Right atrium auricular region (tissue), 2 donors: ENCODE results near the gene AMIGO2. TPM values are rescaled to one million over a fixed set of nuclear protein-coding genes. Genes with fewer than 3 reads are reported as not detected.

Experiments
- DNase-seq: peaks from one replicate; pipeline ENCODE4 v3.0.0-alpha.2; 2019; ENCODE audit warnings: low spot score
- H3K27ac ChIP-seq, 2 donors: fragments of 200-600 bp; sonication (generic); 1 replicate in 1 of 2; 2 replicates in 1 of 2; pipeline ENCODE4 v1.5.1; 2016 to 2019
- H3K27me3 ChIP-seq, 2 donors: fragments of 200-600 bp; sonication (generic); one replicate each; pipeline versions ENCODE4 v1.5.1 to v1.6.0; 2017 to 2019
- H3K36me3 ChIP-seq: fragments of 200-600 bp; sonication (generic); one replicate; pipeline ENCODE4 v1.5.1; 2016
- H3K4me1 ChIP-seq, 2 donors: fragments of 200-600 bp; sonication (generic); one replicate each; pipeline versions ENCODE4 v1.5.1 to v1.6.0; 2017 to 2019
- H3K4me3 ChIP-seq, 2 donors: fragments of 200-600 bp; sonication (generic); 1 replicate in 1 of 2; 2 replicates in 1 of 2; pipeline ENCODE4 v1.5.1; 2017 to 2019; ENCODE audit warnings: mild to moderate bottlenecking in 1 of 2, moderate library complexity in 1 of 2
- H3K9me3 ChIP-seq, 2 donors: fragments of 200-600 bp; sonication (generic); one replicate each; pipeline ENCODE4 v1.5.1; 2019
- total RNA-seq, 2 donors: library from RNA; depleted of rRNA; stranded (reverse); fragments of >200 nt; gene quantifications; one replicate each; pipeline ENCODE4 v1.1.0, GENCODE V29; 2016
- TF ChIP-seq, protein P1 (sequence below), 2 donors: fragments of 200-600 bp; sonication (generic); IDR thresholded peaks; one replicate each; pipeline ENCODE4 v1.5.1; 2019; ENCODE audit warnings: antibody characterized with exemption in 2 of 2

The AMIGO2 gene
- total RNA-seq, 2 donors from 2014 or later: 2.3 to 5.8 TPM

DNA sequence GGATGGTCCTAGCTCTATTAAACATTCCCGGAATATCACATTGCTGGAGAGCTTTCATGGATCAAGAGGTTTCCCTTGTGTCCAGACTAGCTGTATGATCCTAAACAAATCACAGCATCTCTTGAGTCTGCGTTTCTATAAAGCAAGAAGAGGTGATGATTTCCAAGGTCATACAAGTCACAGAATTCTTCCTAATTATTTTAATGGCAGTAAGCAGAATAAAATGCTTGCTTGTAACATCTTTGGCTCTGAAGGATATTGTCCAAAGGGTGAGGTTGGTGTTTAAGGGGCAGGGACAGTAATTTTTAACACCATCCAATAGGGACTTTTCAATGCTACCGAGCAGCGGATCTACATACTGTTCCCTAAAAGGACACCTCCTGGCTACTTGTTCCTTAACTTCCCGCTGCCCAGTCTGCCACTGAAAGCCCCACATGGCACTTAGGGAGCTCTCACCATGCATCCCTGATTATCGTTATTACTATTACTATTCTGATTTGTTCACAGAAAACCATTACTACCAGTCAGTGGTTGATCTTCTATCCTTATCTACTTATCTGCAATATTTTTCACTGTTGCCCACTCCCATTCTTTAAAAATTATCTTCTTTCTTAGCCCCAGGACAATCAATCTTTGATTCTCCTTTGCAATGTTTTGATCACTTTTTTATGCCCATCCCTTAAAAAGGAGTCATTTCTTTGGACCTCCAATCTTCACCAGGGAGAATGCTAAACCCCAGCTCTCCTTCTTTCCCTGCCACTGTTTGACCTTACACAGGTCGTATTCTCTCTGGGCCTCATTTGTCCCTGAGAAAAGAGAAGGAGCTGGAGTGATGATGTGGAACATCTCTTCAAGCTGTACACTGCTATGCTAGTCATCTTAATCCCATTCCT is 4.3 kb downstream of the AMIGO2 start:
- peaks cover 0 to 8% of the 10 kb centered on the region in 2 donors for H3K4me1 ChIP-seq
- no peaks in the 10 kb centered on the region for H3K27me3 ChIP-seq
- TF ChIP-seq, protein P1, sequence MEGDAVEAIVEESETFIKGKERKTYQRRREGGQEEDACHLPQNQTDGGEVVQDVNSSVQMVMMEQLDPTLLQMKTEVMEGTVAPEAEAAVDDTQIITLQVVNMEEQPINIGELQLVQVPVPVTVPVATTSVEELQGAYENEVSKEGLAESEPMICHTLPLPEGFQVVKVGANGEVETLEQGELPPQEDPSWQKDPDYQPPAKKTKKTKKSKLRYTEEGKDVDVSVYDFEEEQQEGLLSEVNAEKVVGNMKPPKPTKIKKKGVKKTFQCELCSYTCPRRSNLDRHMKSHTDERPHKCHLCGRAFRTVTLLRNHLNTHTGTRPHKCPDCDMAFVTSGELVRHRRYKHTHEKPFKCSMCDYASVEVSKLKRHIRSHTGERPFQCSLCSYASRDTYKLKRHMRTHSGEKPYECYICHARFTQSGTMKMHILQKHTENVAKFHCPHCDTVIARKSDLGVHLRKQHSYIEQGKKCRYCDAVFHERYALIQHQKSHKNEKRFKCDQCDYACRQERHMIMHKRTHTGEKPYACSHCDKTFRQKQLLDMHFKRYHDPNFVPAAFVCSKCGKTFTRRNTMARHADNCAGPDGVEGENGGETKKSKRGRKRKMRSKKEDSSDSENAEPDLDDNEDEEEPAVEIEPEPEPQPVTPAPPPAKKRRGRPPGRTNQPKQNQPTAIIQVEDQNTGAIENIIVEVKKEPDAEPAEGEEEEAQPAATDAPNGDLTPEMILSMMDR (IDR thresholded peaks at IDR 0.05): no peak
- no peaks in the 10 kb centered on the region for H3K9me3 ChIP-seq
- H3K27ac ChIP-seq: no peak overlapping the region
- H3K4me3 ChIP-seq: no peak overlapping the region
- no peak for DNase-seq
- H3K36me3 ChIP-seq: no peaks in the 10 kb centered on the region

DNA sequence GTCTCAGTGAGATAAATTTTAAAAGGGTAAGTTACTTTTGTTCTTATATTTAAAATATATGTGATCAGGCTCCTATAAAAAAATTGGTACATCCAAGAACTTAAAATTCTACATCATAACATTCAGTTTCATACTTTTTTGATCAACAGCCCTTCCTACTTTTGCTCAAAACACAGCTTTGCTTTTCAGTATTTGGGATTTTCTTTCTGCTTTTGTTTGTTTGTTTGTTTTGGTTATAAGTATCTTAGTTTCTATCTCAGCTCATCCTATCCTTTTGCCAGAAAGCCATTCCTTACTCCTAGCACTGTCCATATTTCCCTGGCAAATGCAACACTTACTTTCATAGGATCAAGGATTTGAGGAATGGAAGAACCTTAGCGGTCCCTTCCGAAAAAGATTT is 5.0 kb downstream of the AMIGO2 start:
- Histone ChIP-seq H3K27me3 (no peaks in the 10 kb centered on the region), H3K4me1 (peaks cover 0 to 8% of the 10 kb centered on the region in 2 donors), H3K27ac (no peak overlapping the region), H3K9me3 (no peaks in the 10 kb centered on the region), H3K4me3 (no peak overlapping the region), H3K36me3 (no peaks in the 10 kb centered on the region)
- TF ChIP-seq, protein P1 (IDR thresholded peaks at IDR 0.05): no peak
- no peak for DNase-seq

DNA sequence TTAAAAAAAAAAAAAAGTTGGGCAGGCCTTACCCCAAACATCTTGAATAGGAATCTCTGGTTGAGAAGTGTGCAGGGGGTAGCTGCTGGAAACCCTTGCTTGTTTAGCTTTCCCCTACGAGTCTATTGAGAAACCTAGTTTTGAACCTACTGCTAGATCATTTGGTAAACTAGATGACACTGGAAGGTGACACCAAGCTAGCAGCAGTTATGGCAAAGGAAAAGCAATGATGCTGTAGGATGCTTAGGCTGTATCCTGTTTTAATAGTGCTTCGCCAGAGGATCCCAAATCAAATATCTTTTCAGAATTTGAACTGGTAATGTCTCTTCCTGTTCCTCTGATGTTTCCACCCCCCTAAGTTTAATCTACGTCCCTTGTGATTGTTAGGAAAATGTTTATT is 5.8 kb downstream of the AMIGO2 start:
- TF ChIP-seq, protein P1 (IDR thresholded peaks at IDR 0.05): no peak

DNA sequence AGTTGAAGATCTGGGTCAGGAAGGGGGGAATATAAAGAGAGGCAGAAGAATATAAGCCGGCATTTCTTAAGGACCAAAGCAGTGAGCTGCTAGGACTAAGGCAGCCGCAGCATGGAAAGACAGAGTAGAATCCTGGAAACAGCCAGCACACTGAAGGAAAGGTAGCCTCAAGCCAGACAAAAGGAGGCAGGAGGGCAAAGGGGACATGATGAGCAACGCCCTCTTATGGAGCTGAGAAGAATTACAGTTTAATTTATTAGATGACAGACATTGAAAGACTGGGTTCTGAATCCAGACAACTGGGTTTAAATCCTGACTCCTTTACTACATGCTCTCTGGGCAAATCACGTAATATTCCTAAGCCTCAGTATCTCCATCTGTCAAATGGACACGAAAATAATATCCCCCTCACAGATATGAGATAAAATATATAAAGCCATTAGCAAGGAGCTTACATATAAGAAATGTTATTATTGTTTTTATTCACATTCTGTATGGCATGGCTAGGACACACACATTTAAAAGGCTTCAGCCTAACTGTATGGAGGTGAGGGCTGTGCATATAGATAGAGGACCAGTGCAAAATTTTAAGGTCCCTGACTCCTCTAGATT is 8.4 kb downstream of the AMIGO2 start:
- no peak overlapping the region for H3K27ac ChIP-seq
- H3K27me3 ChIP-seq: no peaks in the 10 kb centered on the region
- DNase-seq: no peak
- H3K36me3 ChIP-seq: no peaks in the 10 kb centered on the region
- TF ChIP-seq, protein P1 (IDR thresholded peaks at IDR 0.05): peak in 1 of 2 donors; percentile 39
- H3K9me3 ChIP-seq: no peaks in the 10 kb centered on the region
- no peaks in the 10 kb centered on the region for H3K4me1 ChIP-seq
- H3K4me3 ChIP-seq: no peak overlapping the region

More for the DNA sequence above, 5.8 kb downstream of the AMIGO2 start:
- Histone ChIP-seq H3K9me3 (no peaks in the 10 kb centered on the region), H3K4me1 (peaks cover 0 to 7% of the 10 kb centered on the region in 2 donors), H3K4me3 (no peak overlapping the region), H3K27ac (no peak overlapping the region), H3K27me3 (no peaks in the 10 kb centered on the region), H3K36me3 (no peaks in the 10 kb centered on the region)
- no peak for DNase-seq

DNA sequence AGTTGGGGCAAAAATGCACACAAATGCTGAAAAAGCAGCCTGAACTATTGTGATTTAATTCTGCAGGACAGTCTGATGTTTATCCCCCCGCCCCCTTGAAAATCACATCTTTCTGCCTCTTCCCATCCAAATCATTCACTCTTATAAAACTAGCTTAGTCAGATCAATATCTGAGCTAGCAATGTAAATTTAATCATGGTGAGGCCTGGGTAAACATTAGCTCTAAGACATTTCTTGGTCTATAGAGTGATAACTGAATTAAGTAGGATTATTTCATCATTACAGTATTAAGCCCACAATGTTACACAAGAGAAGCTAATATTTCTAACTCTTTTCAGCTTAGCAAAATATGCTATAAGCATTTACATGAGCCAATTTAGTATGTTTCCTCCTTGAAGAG is 9.4 kb downstream of the AMIGO2 start:
- TF ChIP-seq, protein P1 (IDR thresholded peaks at IDR 0.05): no peak
- no peak overlapping the region for H3K27ac ChIP-seq

More for the DNA sequence above, 9.4 kb downstream of the AMIGO2 start:
- no peaks in the 10 kb centered on the region for H3K9me3 ChIP-seq
- no peak overlapping the region for H3K4me3 ChIP-seq
- no peaks in the 10 kb centered on the region for H3K36me3 ChIP-seq
- no peaks in the 10 kb centered on the region for H3K27me3 ChIP-seq
- no peak for DNase-seq
- H3K4me1 ChIP-seq: no peaks in the 10 kb centered on the region
